AG09309 (cell line): ENCODE results near the gene ZNF777.

ENCODE experiments used
- DNase-seq: peaks from one replicate; pipeline ENCODE4 v3.0.0-alpha.2; 2010; ENCODE audit warnings: low read depth
- H3K4me3 ChIP-seq: 2 replicates; pipeline ENCODE4 v1.5.1; 2011; ENCODE audit warnings: mild to moderate bottlenecking, low read depth, low read length, moderate library complexity; ENCODE audit not compliant: control insufficient read depth
- TF ChIP-seq, protein P1 (sequence below): IDR thresholded peaks from 2 replicates; pipeline ENCODE4 v1.5.1; 2011; ENCODE audit warnings: mild to moderate bottlenecking, low read depth, low read length, inconsistent platforms; ENCODE audit not compliant: insufficient read depth, control insufficient read depth; ENCODE audit errors: missing control alignments

ZNF777 gene

DNA sequence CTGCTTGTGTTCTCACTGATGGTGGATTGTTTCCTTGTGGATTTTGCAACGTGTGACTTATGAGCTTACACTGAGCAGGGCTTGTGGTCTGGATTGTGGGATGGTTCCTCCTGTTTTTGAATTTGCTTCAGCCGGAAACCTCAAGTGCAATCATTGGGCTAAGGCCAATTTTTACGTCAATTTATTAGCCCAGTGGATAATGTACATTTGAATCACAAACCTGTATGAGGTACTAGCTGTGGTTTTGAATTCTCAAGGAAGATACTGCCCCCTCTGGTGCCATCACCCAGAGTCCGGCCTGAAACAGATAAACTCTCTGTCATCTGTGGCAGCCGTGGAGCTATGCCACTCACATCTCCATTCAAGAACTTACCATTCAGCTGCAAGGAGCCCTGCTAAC is 7.3 kb upstream of the ZNF777 start:
- peak; percentile 24 for DNase-seq
- H3K4me3 ChIP-seq, result no peak overlapping the region
- TF ChIP-seq, protein P1, sequence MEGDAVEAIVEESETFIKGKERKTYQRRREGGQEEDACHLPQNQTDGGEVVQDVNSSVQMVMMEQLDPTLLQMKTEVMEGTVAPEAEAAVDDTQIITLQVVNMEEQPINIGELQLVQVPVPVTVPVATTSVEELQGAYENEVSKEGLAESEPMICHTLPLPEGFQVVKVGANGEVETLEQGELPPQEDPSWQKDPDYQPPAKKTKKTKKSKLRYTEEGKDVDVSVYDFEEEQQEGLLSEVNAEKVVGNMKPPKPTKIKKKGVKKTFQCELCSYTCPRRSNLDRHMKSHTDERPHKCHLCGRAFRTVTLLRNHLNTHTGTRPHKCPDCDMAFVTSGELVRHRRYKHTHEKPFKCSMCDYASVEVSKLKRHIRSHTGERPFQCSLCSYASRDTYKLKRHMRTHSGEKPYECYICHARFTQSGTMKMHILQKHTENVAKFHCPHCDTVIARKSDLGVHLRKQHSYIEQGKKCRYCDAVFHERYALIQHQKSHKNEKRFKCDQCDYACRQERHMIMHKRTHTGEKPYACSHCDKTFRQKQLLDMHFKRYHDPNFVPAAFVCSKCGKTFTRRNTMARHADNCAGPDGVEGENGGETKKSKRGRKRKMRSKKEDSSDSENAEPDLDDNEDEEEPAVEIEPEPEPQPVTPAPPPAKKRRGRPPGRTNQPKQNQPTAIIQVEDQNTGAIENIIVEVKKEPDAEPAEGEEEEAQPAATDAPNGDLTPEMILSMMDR, result no peak

DNA sequence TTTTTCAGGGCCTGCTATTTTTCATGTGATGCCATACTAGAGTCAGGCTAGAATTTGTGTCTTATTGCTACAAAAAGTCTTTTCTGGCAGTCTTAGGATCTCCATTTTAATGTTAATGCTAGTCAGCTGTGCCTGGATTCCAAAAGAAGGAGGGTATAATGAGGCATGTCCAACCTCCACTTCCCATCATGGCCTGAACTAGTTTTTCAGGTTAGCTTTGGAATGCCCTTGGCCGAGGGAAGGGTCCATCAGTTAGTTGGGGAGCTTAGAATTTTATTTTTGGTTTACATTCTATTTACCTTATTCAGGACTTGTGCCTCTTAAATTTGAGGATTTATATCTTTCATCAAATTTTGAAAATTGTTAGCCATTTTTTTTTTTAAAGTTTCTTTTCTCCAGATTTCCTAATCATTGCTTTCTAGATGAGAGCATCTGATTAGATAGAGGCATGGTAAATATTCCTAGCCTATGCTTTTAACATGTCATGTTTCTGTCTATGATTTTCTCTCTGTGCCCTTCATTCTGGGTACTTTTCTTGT is 6.5 kb upstream of the ZNF777 start:
- TF ChIP-seq, protein P1, result no peak
- no peak overlapping the region for H3K4me3 ChIP-seq
- no peak for DNase-seq

DNA sequence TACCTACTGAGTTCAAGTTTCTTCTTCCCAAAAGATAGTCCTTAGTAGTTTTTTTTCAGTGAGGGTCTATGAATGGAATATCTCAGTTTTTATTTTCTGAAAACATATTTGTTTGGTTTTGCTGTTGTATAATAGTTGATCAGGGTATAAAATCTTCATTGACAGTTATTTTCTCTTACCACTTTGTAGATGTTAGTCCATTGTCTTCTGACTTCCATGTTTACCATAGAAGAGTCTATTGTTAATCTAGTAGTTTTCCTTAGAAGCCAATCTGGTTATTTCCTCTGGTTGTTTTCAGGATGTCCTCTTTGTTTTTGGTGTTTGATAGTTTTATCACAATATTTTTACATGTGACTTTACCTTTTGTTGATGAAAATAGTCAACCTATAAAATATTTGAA is 5.5 kb upstream of the ZNF777 start:
- TF ChIP-seq, protein P1, result no peak
- no peak overlapping the region for H3K4me3 ChIP-seq
- DNase-seq, result no peak

DNA sequence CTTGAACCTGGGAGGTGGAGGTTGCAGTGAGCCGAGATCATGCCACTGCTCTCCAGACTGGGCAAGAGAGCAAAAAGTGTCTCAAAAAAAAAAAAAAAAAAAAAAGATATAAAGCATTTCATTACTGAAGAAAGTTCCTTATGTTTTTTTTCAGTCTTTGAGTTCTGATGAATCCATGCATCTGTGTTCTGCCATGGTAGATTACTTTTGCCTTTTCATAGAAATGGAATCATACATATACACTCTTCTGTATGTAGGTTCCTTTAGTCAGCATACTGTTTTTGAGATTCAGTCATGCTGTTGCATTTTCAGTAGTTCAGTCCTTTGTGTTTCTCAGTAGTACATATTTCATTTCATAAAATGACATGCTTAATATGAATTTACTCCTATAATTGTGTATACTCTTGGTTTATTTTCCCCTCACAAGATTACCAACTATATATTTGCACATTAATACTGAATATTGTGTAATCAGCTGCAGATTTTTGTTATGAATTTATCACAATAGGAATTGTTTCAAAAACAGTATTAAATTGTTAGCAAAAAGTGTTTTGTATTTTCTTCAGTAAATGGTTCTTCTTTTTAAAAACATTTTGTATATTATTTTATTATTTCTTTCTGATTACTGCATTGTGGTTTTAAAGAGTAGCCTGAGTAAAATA is 2.8 kb upstream of the ZNF777 start:
- TF ChIP-seq, protein P1, result no peak
- H3K4me3 ChIP-seq, result no peak overlapping the region
- no peak for DNase-seq

DNA sequence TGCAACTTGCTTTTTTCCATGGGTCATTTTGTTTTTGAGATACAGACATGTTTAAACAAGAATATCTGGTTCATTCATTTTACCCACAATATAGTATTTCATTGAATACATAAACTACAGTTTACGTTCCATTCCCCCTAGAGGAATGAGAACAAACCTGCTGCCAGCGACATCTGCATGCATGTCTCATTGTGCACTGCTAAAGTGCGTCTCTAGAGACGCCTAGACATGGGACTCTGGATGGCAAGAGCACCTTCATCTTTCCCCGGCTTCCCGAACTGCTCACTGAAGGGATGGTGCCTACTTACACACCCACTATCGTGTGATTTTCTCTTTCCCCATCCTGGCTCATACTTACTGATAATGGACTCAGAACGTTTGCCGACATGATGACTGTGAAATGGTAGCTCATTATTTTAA is 1.2 kb upstream of the ZNF777 start:
- DNase-seq, result no peak
- TF ChIP-seq, protein P1, result no peak
- no peak overlapping the region for H3K4me3 ChIP-seq

DNA sequence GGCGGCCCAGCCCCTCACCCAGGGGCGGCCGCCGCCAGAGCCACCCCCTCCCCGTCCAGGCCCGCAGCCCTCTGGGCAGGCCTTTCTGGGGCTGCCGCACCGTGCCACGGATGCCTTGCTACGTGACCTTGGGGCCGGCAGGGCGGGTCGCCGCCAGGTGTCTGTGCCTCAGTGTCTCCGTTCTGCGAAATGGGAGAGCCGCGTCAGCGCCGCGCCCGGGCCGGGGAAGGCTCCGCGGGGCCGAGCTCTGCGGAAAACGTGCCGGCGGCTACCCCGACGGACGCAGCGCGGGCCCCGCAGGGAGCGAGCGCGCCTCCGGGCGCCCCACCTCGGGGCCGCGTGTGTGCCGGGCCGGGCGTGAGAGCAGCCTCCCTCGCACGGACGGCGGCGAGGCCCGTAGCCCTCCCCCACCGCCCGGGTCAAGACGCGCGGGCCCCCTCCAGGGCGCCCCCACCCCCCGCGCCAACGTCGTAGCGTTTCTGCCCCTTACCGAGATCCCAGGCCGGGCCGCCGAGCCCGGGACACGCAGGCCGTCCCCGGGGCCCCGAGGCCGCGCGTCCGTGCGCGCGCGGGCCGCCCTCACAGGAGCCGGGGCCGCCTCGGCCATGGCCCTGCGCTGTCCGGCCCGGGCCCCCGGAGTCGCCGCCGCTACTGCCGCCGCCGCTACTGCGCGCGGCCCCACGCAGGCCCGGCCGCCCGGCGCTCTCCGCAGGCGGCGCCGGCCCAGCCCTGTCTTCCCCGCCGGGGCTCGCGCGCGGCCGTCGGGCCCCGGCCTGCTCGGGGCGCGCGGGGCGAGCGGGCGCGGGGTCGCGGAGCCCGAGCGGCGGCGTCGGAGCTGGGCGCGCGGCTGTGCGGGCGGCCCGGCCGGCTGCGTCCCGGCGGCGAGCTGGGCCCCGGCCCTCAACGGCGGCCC is 1.1 kb downstream of the ZNF777 start:
- TF ChIP-seq, protein P1, result no peak
- peak overlapping the region; percentile 65 for H3K4me3 ChIP-seq
- DNase-seq, result no peak
